ENCODE data around the gene DDX18. TPM values are rescaled to one million over a fixed set of nuclear protein-coding genes. Genes with fewer than 3 reads are reported as not detected.

DDX18 gene
- total and polyA plus RNA-seq, 2 of the 4 experiments (the other 2 are of a cell fraction), result 34.6 to 69.9 TPM

DNA sequence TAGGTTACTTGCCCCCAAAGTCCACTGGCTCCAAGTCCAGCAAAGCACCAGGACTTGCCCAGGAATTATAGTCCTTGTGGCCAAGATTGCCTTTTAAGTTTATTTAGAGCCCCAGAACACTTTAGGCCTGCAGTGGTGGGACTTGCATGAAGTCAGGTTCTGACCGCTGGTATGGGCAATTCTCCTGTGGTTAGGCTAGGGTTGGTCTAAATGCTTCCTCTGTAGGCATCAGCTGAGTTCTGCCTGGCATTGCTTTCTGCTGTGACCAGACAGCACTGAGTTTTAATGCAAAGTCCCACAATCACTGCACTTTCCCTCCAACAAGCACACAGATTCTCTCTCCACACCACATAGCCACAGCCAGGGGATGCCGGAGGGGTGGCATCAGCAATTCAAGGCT lies 64.5 kb downstream of the DDX18 start:
- Histone ChIP-seq H4K5ac (ENCODE audit: low read depth, low read length) (no peak overlapping the region), H3K27me3 (ENCODE audit: control insufficient read depth, insufficient read depth, low read length) (peaks cover 2% of the 10 kb centered on the region; the same call in 1 of the 2 replicates), H2BK120ac (ENCODE audit: low read depth, low read length) (no peak overlapping the region), H3K9me1 (ENCODE audit: insufficient read depth, low read length) (no peaks in the 10 kb centered on the region), H2AK9ac (replicated peaks; ENCODE audit: low read depth, low read length, poor library complexity) (no peak overlapping the region), H3K18ac (ENCODE audit: low read depth, low read length) (no peak overlapping the region), H3K4me2 (ENCODE audit: low read depth, low read length) (no peak overlapping the region), H2AFZ (replicated peaks; ENCODE audit: low read length, poor library complexity) (no peak overlapping the region), H3K9ac (ENCODE audit: low read depth, low read length) (no peak overlapping the region), H2AK5ac (ENCODE audit: low read depth, low read length) (no peak overlapping the region), H3K4me1 (ENCODE audit: control insufficient read depth, insufficient read depth, low read length) (no peaks in the 10 kb centered on the region), H2BK20ac (ENCODE audit: low read depth, low read length) (no peak overlapping the region), H3K4ac (ENCODE audit: low read depth, low read length) (no peak overlapping the region), H3K14ac (replicated peaks; ENCODE audit: low read depth, low read length) (no peak overlapping the region), H3K56ac (ENCODE audit: extremely low read depth, insufficient read depth, low read length) (no peak overlapping the region), H3K36me3 (ENCODE audit: control insufficient read depth, insufficient read depth, low read length) (no peaks in the 10 kb centered on the region), H2BK5ac (ENCODE audit: low read depth, low read length, poor library complexity, severe bottlenecking) (no peak overlapping the region), H3K23ac (ENCODE audit: low read depth, low read length) (no peak overlapping the region), H3K27ac (ENCODE audit: insufficient read depth, low read length) (no peak overlapping the region), H3K79me1 (ENCODE audit: low read depth in 1 of 2, low read length in 2 of 2) (no peaks in the 10 kb centered on the region), H2BK15ac (ENCODE audit: low read depth, low read length) (no peak overlapping the region), H3K9me3 (ENCODE audit: control insufficient read depth, insufficient read depth, low read length) (no peaks in the 10 kb centered on the region; the same call in 1 of the 2 replicates), H3K4me3 (ENCODE audit: insufficient read depth, low read depth, low read length) (no peak overlapping the region), H4K91ac (ENCODE audit: insufficient read depth, low read depth, low read length) (no peak overlapping the region), H4K8ac (ENCODE audit: low read depth in 2 of 2, low read length in 2 of 2) (no peak overlapping the region), H4K20me1 (ENCODE audit: insufficient read depth, low read length) (no peaks in the 10 kb centered on the region)
- dilution Hi-C loops (cut with HindIII; ENCODE audit: low sequenced_read_pairs, unreplicated experiment), result no loop called here
- CTCF ChIA-PET, result no interaction called here
- TF ChIP-seq POLR2A (IDR thresholded peaks at IDR 0.05; ENCODE audit: low read depth, low read length), result no peak
- TF ChIP-seq, protein P1, sequence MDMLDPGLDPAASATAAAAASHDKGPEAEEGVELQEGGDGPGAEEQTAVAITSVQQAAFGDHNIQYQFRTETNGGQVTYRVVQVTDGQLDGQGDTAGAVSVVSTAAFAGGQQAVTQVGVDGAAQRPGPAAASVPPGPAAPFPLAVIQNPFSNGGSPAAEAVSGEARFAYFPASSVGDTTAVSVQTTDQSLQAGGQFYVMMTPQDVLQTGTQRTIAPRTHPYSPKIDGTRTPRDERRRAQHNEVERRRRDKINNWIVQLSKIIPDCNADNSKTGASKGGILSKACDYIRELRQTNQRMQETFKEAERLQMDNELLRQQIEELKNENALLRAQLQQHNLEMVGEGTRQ (IDR thresholded peaks at IDR 0.05; ENCODE audit: low read depth, low read length), result no peak
- no peak for TF ChIP-seq NFE2L2 (IDR thresholded peaks at IDR 0.05; ENCODE audit: low read depth, low read length)
- no peak for TF ChIP-seq RFX5 (IDR thresholded peaks at IDR 0.05; ENCODE audit: low read depth, low read length)
- no peak for TF ChIP-seq CEBPB (IDR thresholded peaks at IDR 0.05; ENCODE audit: low read depth, low read length)
- TF ChIP-seq CHD1 (IDR thresholded peaks at IDR 0.05; ENCODE audit: low read depth, low read length), result no peak
- TF ChIP-seq FOS (IDR thresholded peaks at IDR 0.05; ENCODE audit: low read depth, low read length), result no peak
- no peak for TF ChIP-seq MAZ (IDR thresholded peaks at IDR 0.05; ENCODE audit: borderline replicate concordance, low read depth, low read length)
- no peak for TF ChIP-seq MXI1 (IDR thresholded peaks at IDR 0.05; ENCODE audit: borderline replicate concordance, low read depth, low read length)
- no peak for TF ChIP-seq MAFK (IDR thresholded peaks at IDR 0.05; ENCODE audit: low read depth, low read length)
- no peak for TF ChIP-seq BHLHE40 (IDR thresholded peaks at IDR 0.05; ENCODE audit: low read depth, low read length)
- TF ChIP-seq RAD21 (IDR thresholded peaks at IDR 0.05; ENCODE audit: low read length), result no peak
- TF ChIP-seq, protein P2, sequence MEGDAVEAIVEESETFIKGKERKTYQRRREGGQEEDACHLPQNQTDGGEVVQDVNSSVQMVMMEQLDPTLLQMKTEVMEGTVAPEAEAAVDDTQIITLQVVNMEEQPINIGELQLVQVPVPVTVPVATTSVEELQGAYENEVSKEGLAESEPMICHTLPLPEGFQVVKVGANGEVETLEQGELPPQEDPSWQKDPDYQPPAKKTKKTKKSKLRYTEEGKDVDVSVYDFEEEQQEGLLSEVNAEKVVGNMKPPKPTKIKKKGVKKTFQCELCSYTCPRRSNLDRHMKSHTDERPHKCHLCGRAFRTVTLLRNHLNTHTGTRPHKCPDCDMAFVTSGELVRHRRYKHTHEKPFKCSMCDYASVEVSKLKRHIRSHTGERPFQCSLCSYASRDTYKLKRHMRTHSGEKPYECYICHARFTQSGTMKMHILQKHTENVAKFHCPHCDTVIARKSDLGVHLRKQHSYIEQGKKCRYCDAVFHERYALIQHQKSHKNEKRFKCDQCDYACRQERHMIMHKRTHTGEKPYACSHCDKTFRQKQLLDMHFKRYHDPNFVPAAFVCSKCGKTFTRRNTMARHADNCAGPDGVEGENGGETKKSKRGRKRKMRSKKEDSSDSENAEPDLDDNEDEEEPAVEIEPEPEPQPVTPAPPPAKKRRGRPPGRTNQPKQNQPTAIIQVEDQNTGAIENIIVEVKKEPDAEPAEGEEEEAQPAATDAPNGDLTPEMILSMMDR (conservative IDR thresholded peaks at IDR 0.05; ENCODE audit: low read depth, low read length), result no peak
- TF ChIP-seq RCOR1 (IDR thresholded peaks at IDR 0.05; ENCODE audit: insufficient replicate concordance, low read length), result no peak
- TF ChIP-seq, protein P3, sequence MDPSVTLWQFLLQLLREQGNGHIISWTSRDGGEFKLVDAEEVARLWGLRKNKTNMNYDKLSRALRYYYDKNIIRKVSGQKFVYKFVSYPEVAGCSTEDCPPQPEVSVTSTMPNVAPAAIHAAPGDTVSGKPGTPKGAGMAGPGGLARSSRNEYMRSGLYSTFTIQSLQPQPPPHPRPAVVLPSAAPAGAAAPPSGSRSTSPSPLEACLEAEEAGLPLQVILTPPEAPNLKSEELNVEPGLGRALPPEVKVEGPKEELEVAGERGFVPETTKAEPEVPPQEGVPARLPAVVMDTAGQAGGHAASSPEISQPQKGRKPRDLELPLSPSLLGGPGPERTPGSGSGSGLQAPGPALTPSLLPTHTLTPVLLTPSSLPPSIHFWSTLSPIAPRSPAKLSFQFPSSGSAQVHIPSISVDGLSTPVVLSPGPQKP (IDR thresholded peaks at IDR 0.05; ENCODE audit: borderline replicate concordance, low read depth, low read length), result no peak
- TF ChIP-seq SMC3 (IDR thresholded peaks at IDR 0.05; ENCODE audit: low read depth, low read length), result no peak
- WGBS, 2 experiments (ENCODE audit: extremely low coverage in 2 of 2, insufficient read length in 1 of 2), result no CpG with 5 or more reads among the region's 2 CpGs
- no TSS peak for BruUV-seq (replicated peaks)
- in situ Hi-C loops (cut with MboI; ENCODE audit: low sequenced_read_pairs), result no loop called here
- intact Hi-C loops (cut with micrococcal nuclease), result no loop called here
- POLR2A ChIA-PET (ENCODE audit: unreplicated experiment), result no interaction called here
- no peak for DNase-seq
- ATAC-seq (ENCODE audit: low read depth), result no peak
